Body of pancreas (tissue), 4 donors: Measurements from ENCODE around the gene PHTF2. TPM values are rescaled to one million over a fixed set of nuclear protein-coding genes. Genes with fewer than 3 reads are reported as not detected.

Experiments
- ATAC-seq: fragments of 150-250 bp; one replicate; pipeline ENCODE4 v1.9.1; 2016
- DNase-seq, 4 donors: peaks; one replicate each; pipeline ENCODE4 v3.0.0-alpha.2; 2019
- H3K27ac ChIP-seq, 4 donors: fragments of 200-600 bp; sonication (generic); 1 replicate in 3 of 4; 2 replicates in 1 of 4; pipeline versions ENCODE4 v1.5.1 to v1.6.1; 2016 to 2019; ENCODE audit warnings: mild to moderate bottlenecking in 1 of 4, mixed read lengths in 1 of 4, moderate library complexity in 1 of 4
- H3K27me3 ChIP-seq, 2 donors: fragments of 200-600 bp; sonication (generic); one replicate each; pipeline ENCODE4 v1.6.0; 2016; ENCODE audit warnings: mild to moderate bottlenecking in 1 of 2
- H3K36me3 ChIP-seq, 2 donors: fragments of 200-600 bp; sonication (generic); replicated peaks in 1 of 2; 2 replicates each; pipeline ENCODE4 v1.5.1; 2016; ENCODE audit warnings: low read depth in 2 of 2; ENCODE audit not compliant: insufficient read depth in 1 of 2
- H3K4me1 ChIP-seq: fragments of 200-600 bp; sonication (generic); one replicate; pipeline ENCODE4 v1.6.0; 2016
- H3K4me3 ChIP-seq, 2 donors: fragments of 200-600 bp; sonication (generic); 1 replicate in 1 of 2; 2 replicates in 1 of 2; pipeline ENCODE4 v1.5.1; 2016 to 2019
- H3K9me3 ChIP-seq, 3 donors: fragments of 200-600 bp; sonication (generic); 1 replicate in 2 of 3; 2 replicates in 1 of 3; pipeline ENCODE4 v1.5.1; 2016
- POLR2A ChIP-seq, 3 donors: fragments of 450-650 bp; IDR thresholded peaks; one replicate each; pipeline ENCODE4 v1.6.1; 2016; ENCODE audit warnings: antibody characterized with exemption in 3 of 3, mild to moderate bottlenecking in 2 of 3
- WGBS, 2 donors: methylation state at CpG; one replicate each; pipeline ENCODE4 v1.1.5; 2017; 5-methylcytosine and 5-hydroxymethylcytosine counted together
- intact Hi-C: fragments of 100-400 bp; cut with DNase I; formaldehyde crosslinking; loops from one replicate; pipeline ENCODE4 v1.15.1; 2023
- total RNA-seq, 2 donors: library from RNA; depleted of rRNA; stranded (reverse); fragments of >200 nt; gene quantifications; one replicate each; pipeline ENCODE4 v1.1.0, GENCODE V29; 2016
- TF ChIP-seq, protein P1 (sequence below), 7 experiments: fragments of 450-650 bp in 4 of 7; fragments of 200-600 bp in 3 of 7; sonication (generic) in 3 of 7; IDR thresholded peaks; one replicate each; pipeline ENCODE4 v1.5.1; 2016 to 2019; ENCODE audit warnings: antibody characterized with exemption in 7 of 7

PHTF2 gene
- total RNA-seq, 2 donors from 2014 or later: 7.9 to 9.6 TPM

DNA sequence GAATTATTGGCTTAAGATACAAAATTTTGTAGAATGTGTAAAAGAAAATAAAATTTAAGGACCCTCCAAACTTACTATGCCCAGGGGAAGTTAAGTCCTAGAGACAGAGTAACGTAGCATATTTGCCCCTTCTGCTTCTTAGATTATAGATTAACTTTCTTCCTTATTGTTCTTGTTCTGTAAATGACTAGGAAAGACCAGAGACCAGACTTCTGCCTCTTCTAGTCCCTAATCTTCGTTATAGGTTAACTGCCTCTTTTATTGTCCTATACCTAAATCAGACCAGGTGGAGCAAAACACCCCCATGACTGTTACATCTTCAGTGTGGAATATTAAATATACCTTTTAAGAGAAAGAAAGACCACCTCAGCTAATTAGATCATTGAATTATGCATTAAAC is 160.5 kb downstream of the PHTF2 start:
- intact Hi-C loops: no loop called here
- DNase-seq: no peak
- no peaks in the 10 kb centered on the region for H3K4me1 ChIP-seq
- H3K4me3 ChIP-seq: no peak overlapping the region
- H3K9me3 ChIP-seq: no peaks in the 10 kb centered on the region
- H3K27ac ChIP-seq: no peak overlapping the region
- TF ChIP-seq, protein P1, sequence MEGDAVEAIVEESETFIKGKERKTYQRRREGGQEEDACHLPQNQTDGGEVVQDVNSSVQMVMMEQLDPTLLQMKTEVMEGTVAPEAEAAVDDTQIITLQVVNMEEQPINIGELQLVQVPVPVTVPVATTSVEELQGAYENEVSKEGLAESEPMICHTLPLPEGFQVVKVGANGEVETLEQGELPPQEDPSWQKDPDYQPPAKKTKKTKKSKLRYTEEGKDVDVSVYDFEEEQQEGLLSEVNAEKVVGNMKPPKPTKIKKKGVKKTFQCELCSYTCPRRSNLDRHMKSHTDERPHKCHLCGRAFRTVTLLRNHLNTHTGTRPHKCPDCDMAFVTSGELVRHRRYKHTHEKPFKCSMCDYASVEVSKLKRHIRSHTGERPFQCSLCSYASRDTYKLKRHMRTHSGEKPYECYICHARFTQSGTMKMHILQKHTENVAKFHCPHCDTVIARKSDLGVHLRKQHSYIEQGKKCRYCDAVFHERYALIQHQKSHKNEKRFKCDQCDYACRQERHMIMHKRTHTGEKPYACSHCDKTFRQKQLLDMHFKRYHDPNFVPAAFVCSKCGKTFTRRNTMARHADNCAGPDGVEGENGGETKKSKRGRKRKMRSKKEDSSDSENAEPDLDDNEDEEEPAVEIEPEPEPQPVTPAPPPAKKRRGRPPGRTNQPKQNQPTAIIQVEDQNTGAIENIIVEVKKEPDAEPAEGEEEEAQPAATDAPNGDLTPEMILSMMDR (IDR thresholded peaks at IDR 0.05): no peak
- TF ChIP-seq POLR2A (IDR thresholded peaks at IDR 0.05): no peak
- H3K27me3 ChIP-seq: no peaks in the 10 kb centered on the region
- no peaks in the 10 kb centered on the region for H3K36me3 ChIP-seq
- WGBS, 2 donors: 97% methylated on average over 2 of the region's 2 CpGs
- ATAC-seq: no peak

DNA sequence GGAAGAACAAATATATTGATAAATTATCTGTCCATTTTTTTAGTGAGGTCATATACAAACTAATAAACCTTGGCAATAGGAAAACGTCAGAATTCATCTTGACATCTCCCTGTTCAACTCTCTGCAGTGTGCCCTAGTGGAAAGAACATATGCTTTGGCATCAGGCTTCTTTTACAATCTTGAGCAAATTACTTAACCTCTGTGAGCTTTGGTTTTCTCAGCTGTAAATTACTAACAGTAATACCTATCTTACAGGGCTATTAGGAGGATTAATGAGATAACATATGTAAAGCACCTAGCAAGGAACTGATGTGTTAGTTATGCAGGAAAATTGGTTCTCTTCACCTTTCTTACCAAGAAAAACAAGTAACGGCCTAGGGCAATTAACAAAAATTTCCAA is 161.8 kb downstream of the PHTF2 start:
- H3K27ac ChIP-seq: no peak overlapping the region
- no peak for DNase-seq
- intact Hi-C loops: no loop called here
- H3K27me3 ChIP-seq: no peaks in the 10 kb centered on the region
- no peaks in the 10 kb centered on the region for H3K4me1 ChIP-seq
- no peaks in the 10 kb centered on the region for H3K9me3 ChIP-seq
- TF ChIP-seq, protein P1 (IDR thresholded peaks at IDR 0.05): no peak
- no peak for TF ChIP-seq POLR2A (IDR thresholded peaks at IDR 0.05)
- ATAC-seq: no peak
- H3K36me3 ChIP-seq: no peaks in the 10 kb centered on the region
- no peak overlapping the region for H3K4me3 ChIP-seq
- WGBS, 2 donors: 75 to 85% methylated on average over 2 of the region's 2 CpGs

DNA sequence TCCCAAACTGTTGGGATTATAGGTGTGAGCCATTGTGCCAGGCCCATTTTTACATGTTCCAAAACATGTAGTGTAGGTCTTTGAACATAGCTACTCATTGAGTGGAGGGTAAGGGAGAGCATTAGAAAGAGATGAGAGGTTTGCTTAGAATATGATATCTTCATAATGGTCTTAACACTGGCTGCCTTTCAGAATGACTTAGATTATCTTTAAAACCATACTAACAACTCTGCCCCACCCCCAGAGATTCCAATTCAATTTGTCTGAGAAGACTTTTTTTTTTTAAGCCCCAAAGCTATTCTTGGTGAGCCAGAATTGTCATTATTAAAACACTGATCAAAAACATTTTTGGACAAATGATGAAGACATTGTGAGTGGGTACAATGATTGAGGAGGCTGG is 168.9 kb downstream of the PHTF2 start:
- TF ChIP-seq, protein P1 (IDR thresholded peaks at IDR 0.05): no peak
- no peak for TF ChIP-seq POLR2A (IDR thresholded peaks at IDR 0.05)
- no peak overlapping the region for H3K27ac ChIP-seq
- intact Hi-C loops: no loop called here
- no peak for DNase-seq
- no peaks in the 10 kb centered on the region for H3K9me3 ChIP-seq
- H3K27me3 ChIP-seq: no peaks in the 10 kb centered on the region
- no peaks in the 10 kb centered on the region for H3K36me3 ChIP-seq
- H3K4me3 ChIP-seq: no peak overlapping the region
- H3K4me1 ChIP-seq: no peaks in the 10 kb centered on the region
- ATAC-seq: no peak

DNA sequence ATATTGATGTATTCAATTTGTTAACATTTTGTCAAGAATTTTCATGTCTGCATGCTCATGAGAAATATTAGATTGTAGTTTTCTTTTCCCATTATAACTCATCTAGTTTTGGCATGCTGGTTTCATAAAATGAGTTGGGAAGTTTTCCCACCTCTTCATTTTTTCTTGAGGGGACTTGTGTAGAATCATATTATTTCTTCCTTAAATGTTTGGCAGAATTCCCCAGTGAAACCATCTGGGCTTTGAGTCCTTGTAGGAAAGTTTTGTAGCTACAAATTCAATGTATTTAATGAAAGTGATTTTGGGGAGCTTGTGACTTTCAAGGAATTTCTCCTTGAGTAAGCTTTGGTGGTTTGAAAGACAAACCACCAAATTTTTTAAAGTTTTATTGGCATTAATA is 173.2 kb downstream of the PHTF2 start:
- no peaks in the 10 kb centered on the region for H3K4me1 ChIP-seq
- H3K27me3 ChIP-seq: no peaks in the 10 kb centered on the region
- DNase-seq (no peak), ATAC-seq (no peak)
- no peaks in the 10 kb centered on the region for H3K9me3 ChIP-seq
- no peak overlapping the region for H3K27ac ChIP-seq
- no peak for TF ChIP-seq POLR2A (IDR thresholded peaks at IDR 0.05)
- TF ChIP-seq, protein P1 (IDR thresholded peaks at IDR 0.05): no peak
- intact Hi-C loops: no loop called here
- no peaks in the 10 kb centered on the region for H3K36me3 ChIP-seq
- H3K4me3 ChIP-seq: no peak overlapping the region

DNA sequence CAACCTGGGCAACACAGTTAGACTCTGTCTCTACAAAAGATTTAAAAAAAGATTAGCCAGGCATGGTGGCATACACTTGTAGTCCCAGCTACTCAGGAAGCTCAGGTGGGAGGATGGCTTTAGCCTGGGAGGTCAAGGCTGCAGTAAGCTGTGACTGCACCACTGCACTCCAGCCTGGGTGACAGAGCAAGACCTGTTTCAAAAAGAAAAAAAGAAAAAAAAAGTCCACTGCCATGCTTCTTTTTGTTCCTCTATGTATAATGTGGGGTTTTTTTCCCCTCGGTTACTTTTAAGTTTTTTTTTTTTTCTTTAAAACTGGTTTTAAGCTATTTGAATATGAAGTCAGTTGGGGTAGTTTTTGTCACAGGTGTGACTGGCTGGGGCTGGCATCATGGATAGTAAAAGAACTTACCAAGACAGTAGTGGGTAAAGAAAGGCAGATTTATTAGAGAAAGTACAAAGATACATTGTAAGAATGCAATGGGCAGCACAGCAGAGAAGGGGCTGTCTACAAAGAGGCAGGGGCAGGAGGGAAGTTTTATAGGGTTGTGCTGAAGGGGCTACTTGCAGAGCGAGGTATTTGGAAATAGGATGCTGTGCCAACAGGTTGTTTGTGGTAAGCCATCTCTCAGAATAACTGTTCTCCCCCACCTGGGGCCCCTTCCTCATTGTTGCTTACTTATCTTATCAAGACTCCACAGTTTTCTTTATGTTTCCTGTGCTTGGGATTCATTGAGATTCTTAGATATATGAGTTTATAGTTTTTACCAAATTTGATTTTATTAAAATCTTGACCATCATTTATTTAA is 177.3 kb downstream of the PHTF2 start:
- TF ChIP-seq, protein P1 (IDR thresholded peaks at IDR 0.05): no peak
- no peak for TF ChIP-seq POLR2A (IDR thresholded peaks at IDR 0.05)
- no peak for DNase-seq
- no peak overlapping the region for H3K4me3 ChIP-seq
- WGBS, 2 donors: 63 to 85% methylated on average over 2 of the region's 2 CpGs
- H3K36me3 ChIP-seq: no peaks in the 10 kb centered on the region
- H3K27ac ChIP-seq: no peak overlapping the region
- no peaks in the 10 kb centered on the region for H3K4me1 ChIP-seq
- ATAC-seq: no peak
- H3K27me3 ChIP-seq: no peaks in the 10 kb centered on the region
- intact Hi-C loops: no loop called here
- no peaks in the 10 kb centered on the region for H3K9me3 ChIP-seq
